HEK293 (cell line): Measurements from ENCODE around the gene NLRC4.
"Not testable (repeated sequence)": the region's sequence is repeated elsewhere in the genome, so short reads cannot be mapped to it uniquely, and the experiment has no call there.

Experiments used
- CTCF ChIA-PET: fragments of 350-600 bp; formaldehyde crosslinking; extraction: SDS; loops from one replicate; lab custom pipeline; 2021; ENCODE audit warnings: antibody characterized with exemption; lab: Yijun Ruan, JAX
- POLR2A ChIA-PET: fragments of 300-600 bp; formaldehyde crosslinking; extraction: SDS; loops from one replicate; lab custom pipeline; 2020; ENCODE audit warnings: antibody characterized with exemption, inconsistent platforms; lab: Yijun Ruan, JAX
- H3K27ac ChIP-seq: fragments of 200-500 bp; sonication (Bioruptor generic); 2 replicates; pipeline ENCODE4 v1.5.1; 2014; ENCODE audit warnings: low read depth, low read length, control low read depth, inconsistent platforms; ENCODE audit errors: extremely low read depth
- H3K36me3 ChIP-seq, 2 experiments: fragments of 200-500 bp in 1 of 2; sonication (Bioruptor generic) in 1 of 2; 1 replicate in 1 of 2; 2 replicates in 1 of 2; pipeline ENCODE4 v1.5.1; 2014 to 2017; ENCODE audit warnings: inconsistent platforms in 2 of 2, low read length in 2 of 2; ENCODE audit not compliant: control insufficient read depth in 2 of 2, insufficient read depth in 1 of 2
- H3K4me1 ChIP-seq: fragments of 200-500 bp; sonication (Bioruptor generic); 2 replicates; pipeline ENCODE4 v1.5.1; 2014; ENCODE audit warnings: mild to moderate bottlenecking, low read length, inconsistent platforms; ENCODE audit not compliant: control insufficient read depth, insufficient read depth
- H3K4me3 ChIP-seq: 2 replicates; pipeline ENCODE4 v1.5.1; 2011; ENCODE audit warnings: low read depth, mild to moderate bottlenecking, control low read depth, low read length, moderate library complexity
- H3K9me3 ChIP-seq: fragments of 200-500 bp; sonication (Bioruptor generic); 2 replicates; pipeline ENCODE4 v1.5.1; 2014; ENCODE audit warnings: low read depth, low read length, inconsistent platforms; ENCODE audit not compliant: control insufficient read depth, insufficient read depth
- FEZF1 ChIP-seq: fragments of 450-650 bp; formaldehyde crosslinking; IDR thresholded peaks from 2 replicates; pipeline ENCODE4 v1.5.1; 2016; ENCODE audit warnings: missing biosample characterization, missing genetic modification characterization
- GLI4 ChIP-seq: fragments of 450-650 bp; formaldehyde crosslinking; IDR thresholded peaks from 2 replicates; pipeline ENCODE4 v1.5.1; 2016; ENCODE audit warnings: missing biosample characterization, missing genetic modification characterization
- KLF16 ChIP-seq: fragments of 450-650 bp; formaldehyde crosslinking; IDR thresholded peaks from 2 replicates; pipeline ENCODE4 v1.5.1; 2017; ENCODE audit warnings: missing biosample characterization, missing genetic modification characterization
- KLF9 ChIP-seq: fragments of 450-650 bp; formaldehyde crosslinking; IDR thresholded peaks from 2 replicates; pipeline ENCODE4 v1.5.1; 2016; ENCODE audit warnings: missing biosample characterization, missing genetic modification characterization, low read depth
- SETDB1 ChIP-seq: IDR thresholded peaks from one replicate; pipeline ENCODE4 v1.6.1; 2017; ENCODE audit warnings: mild to moderate bottlenecking, low read length, moderate library complexity, mixed read lengths; ENCODE audit not compliant: insufficient read length
- ZBTB48 ChIP-seq: fragments of 450-650 bp; formaldehyde crosslinking; IDR thresholded peaks from 2 replicates; pipeline ENCODE4 v1.5.1; 2016; ENCODE audit warnings: missing biosample characterization, missing genetic modification characterization
- ZFHX2 ChIP-seq: fragments of 450-650 bp; formaldehyde crosslinking; conservative IDR thresholded peaks from 2 replicates; pipeline ENCODE4 v1.5.1; 2016; ENCODE audit warnings: missing biosample characterization, missing genetic modification characterization
- ZIC2 ChIP-seq: fragments of 450-650 bp; formaldehyde crosslinking; IDR thresholded peaks from 2 replicates; pipeline ENCODE4 v1.5.1; 2016; ENCODE audit warnings: missing biosample characterization, missing genetic modification characterization
- ZNF133 ChIP-seq: fragments of 450-650 bp; formaldehyde crosslinking; IDR thresholded peaks from 2 replicates; pipeline ENCODE4 v1.5.1; 2016; ENCODE audit warnings: missing biosample characterization, missing genetic modification characterization
- ZNF202 ChIP-seq: fragments of 450-650 bp; formaldehyde crosslinking; IDR thresholded peaks from 2 replicates; pipeline ENCODE4 v1.5.1; 2016; ENCODE audit warnings: missing biosample characterization, missing genetic modification characterization, borderline replicate concordance
- ZNF221 ChIP-seq: fragments of 450-650 bp; formaldehyde crosslinking; IDR thresholded peaks from 2 replicates; pipeline ENCODE4 v1.5.1; 2017; ENCODE audit warnings: missing biosample characterization, missing genetic modification characterization, borderline replicate concordance
- ZNF292 ChIP-seq: fragments of 450-650 bp; formaldehyde crosslinking; IDR thresholded peaks from 2 replicates; pipeline ENCODE4 v1.5.1; 2016; ENCODE audit warnings: low read depth, missing biosample characterization, missing genetic modification characterization, borderline replicate concordance
- ZNF335 ChIP-seq: fragments of 450-650 bp; formaldehyde crosslinking; conservative IDR thresholded peaks from 2 replicates; pipeline ENCODE4 v1.5.1; 2016; ENCODE audit warnings: missing biosample characterization, missing genetic modification characterization
- ZNF354C ChIP-seq: fragments of 450-650 bp; formaldehyde crosslinking; IDR thresholded peaks from 2 replicates; pipeline ENCODE4 v1.5.1; 2016; ENCODE audit warnings: missing biosample characterization, missing genetic modification characterization, low read depth, borderline replicate concordance
- ZNF544 ChIP-seq: fragments of 450-650 bp; formaldehyde crosslinking; IDR thresholded peaks from 2 replicates; pipeline ENCODE4 v1.5.0; 2017; ENCODE audit warnings: missing biosample characterization, missing genetic modification characterization
- ZNF558 ChIP-seq: fragments of 450-650 bp; formaldehyde crosslinking; IDR thresholded peaks from 2 replicates; pipeline ENCODE4 v1.5.1; 2016; ENCODE audit warnings: missing biosample characterization, missing genetic modification characterization
- ZNF596 ChIP-seq: fragments of 450-650 bp; IDR thresholded peaks from 2 replicates; pipeline ENCODE4 v1.5.0; 2018; ENCODE audit warnings: missing biosample characterization, mild to moderate bottlenecking, missing genetic modification characterization, moderate library complexity
- ZNF624 ChIP-seq: fragments of 450-650 bp; formaldehyde crosslinking; IDR thresholded peaks from 2 replicates; pipeline ENCODE4 v1.5.1; 2017; ENCODE audit warnings: missing biosample characterization, missing genetic modification characterization
- ZNF76 ChIP-seq: fragments of 450-650 bp; formaldehyde crosslinking; IDR thresholded peaks from 2 replicates; pipeline ENCODE4; 2016; ENCODE audit warnings: low read depth, missing biosample characterization, missing genetic modification characterization, borderline replicate concordance
- ZSCAN23 ChIP-seq: fragments of 450-650 bp; formaldehyde crosslinking; IDR thresholded peaks from 2 replicates; pipeline ENCODE4 v1.5.1; 2016; ENCODE audit warnings: missing biosample characterization, missing genetic modification characterization
- TF ChIP-seq, protein P1 (sequence below): fragments of 450-650 bp; formaldehyde crosslinking; IDR thresholded peaks from 2 replicates; pipeline ENCODE4 v1.5.1; 2017; ENCODE audit warnings: missing biosample characterization, mild to moderate bottlenecking, missing genetic modification characterization, moderate library complexity
- TF ChIP-seq, protein P2 (sequence below): fragments of 450-650 bp; formaldehyde crosslinking; IDR thresholded peaks from 2 replicates; pipeline ENCODE4 v1.5.1; 2016; ENCODE audit warnings: missing biosample characterization, missing genetic modification characterization
- TF ChIP-seq, protein P3 (sequence below): fragments of 450-650 bp; formaldehyde crosslinking; IDR thresholded peaks from 2 replicates; pipeline ENCODE4 v1.5.1; 2016; ENCODE audit warnings: missing biosample characterization, missing genetic modification characterization
- TF ChIP-seq, protein P4 (sequence below): fragments of 450-650 bp; formaldehyde crosslinking; IDR thresholded peaks from 2 replicates; pipeline ENCODE4 v1.5.1; 2016; ENCODE audit warnings: missing biosample characterization, missing genetic modification characterization

Gene NLRC4

DNA sequence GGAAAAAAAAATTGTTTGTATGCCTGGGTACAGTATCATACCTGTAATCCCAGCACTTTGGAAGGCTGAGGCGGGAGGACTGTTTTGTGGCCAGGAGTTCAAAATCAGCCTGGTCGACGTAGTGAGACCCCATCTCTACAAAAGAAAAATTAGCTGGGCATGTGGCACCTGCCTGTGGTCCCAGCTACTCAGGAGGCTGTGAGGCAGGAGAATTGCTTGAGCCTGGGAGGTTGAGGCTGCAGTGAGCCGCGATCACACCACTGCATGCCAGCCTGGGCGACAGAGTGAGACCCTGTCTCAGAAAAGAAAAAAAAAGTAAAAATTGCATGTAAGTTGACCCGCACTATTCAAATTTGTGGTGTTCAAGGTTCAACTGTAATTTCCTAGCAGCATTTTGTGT lies 45.9 kb upstream of the NLRC4 start (continued):
- TF ChIP-seq, protein P1, sequence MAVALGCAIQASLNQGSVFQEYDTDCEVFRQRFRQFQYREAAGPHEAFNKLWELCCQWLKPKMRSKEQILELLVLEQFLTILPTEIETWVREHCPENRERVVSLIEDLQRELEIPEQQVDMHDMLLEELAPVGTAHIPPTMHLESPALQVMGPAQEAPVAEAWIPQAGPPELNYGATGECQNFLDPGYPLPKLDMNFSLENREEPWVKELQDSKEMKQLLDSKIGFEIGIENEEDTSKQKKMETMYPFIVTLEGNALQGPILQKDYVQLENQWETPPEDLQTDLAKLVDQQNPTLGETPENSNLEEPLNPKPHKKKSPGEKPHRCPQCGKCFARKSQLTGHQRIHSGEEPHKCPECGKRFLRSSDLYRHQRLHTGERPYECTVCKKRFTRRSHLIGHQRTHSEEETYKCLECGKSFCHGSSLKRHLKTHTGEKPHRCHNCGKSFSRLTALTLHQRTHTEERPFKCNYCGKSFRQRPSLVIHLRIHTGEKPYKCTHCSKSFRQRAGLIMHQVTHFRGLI (tag by site-specific recombination) = no peak
- TF ChIP-seq, protein P2, sequence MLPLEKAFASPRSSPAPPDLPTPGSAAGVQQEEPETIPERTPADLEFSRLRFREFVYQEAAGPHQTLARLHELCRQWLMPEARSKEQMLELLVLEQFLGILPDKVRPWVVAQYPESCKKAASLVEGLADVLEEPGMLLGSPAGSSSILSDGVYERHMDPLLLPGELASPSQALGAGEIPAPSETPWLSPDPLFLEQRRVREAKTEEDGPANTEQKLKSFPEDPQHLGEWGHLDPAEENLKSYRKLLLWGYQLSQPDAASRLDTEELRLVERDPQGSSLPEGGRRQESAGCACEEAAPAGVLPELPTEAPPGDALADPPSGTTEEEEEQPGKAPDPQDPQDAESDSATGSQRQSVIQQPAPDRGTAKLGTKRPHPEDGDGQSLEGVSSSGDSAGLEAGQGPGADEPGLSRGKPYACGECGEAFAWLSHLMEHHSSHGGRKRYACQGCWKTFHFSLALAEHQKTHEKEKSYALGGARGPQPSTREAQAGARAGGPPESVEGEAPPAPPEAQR (tag by site-specific recombination) = no peak
- TF ChIP-seq ZNF292 (tag by site-specific recombination) (no peak), ZNF596 (no peak), ZNF624 (no peak), ZNF133 (tag by site-specific recombination) (no peak), ZNF335 (tag by site-specific recombination) (no peak), ZNF354C (no peak), GLI4 (tag by site-specific recombination) (no peak), KLF16 (tag by site-specific recombination) (no peak)
- TF ChIP-seq, all 188 proteins: peak for 0

DNA sequence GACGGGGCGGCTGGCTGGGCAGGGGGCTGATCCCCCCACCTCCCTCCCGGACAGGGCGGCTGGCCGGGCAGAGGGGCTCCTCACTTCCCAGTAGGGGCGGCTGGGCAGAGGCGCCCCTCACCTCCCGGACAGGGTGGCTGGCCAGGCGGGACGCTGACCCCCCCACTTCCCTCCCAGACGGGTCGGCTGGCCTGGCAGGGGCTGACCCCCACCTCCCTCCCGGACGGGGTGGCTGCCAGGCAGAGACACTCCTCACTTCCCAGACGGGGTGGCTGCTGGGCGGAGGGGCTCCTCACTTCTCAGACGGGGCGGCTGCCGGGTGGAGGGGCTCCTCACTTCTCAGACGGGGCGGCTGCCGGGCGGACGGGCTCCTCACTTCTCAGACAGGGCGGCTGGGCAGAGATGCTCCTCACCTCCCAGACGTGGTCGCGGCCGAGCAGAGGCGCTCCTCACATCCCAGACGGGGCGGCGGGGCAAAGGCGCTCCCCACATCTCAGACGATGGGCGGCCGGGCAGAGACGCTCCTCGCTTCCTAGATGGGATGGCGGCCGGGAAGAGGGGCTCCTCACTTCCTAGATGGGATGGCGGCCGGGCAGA lies 29.4 kb upstream of the NLRC4 start:
- H3K36me3 ChIP-seq = peaks cover 37% of the 10 kb centered on the region in 2 experiments
- POLR2A ChIA-PET, H3K9me3 ChIP-seq, H3K4me1 ChIP-seq, CTCF ChIA-PET, H3K27ac ChIP-seq, H3K4me3 ChIP-seq: not testable (repeated sequence)

DNA sequence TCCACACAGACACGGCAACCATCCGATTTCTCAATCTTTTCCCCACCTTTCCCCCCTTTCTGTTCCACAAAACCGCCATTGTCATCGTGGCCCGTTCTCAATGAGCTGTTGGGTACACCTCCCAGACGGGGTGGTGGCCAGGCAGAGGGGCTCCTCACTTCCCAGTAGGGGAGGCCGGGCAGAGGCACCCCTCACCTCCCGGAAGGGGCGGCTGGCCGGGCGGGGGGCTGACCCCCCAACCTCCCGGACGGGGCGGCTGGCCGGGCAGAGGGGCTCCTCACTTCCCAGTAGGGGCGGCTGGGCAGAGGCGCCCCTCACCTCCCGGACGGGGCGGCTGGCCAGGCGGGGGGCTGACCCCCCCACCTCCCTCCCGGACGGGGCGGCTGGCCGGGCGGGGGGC lies 28.8 kb upstream of the NLRC4 start:
- H3K4me1 ChIP-seq, H3K9me3 ChIP-seq, H3K4me3 ChIP-seq, POLR2A ChIA-PET, CTCF ChIA-PET, H3K27ac ChIP-seq: not testable (repeated sequence)
- H3K36me3 ChIP-seq = peaks cover 31 to 37% of the 10 kb centered on the region in 2 experiments

DNA sequence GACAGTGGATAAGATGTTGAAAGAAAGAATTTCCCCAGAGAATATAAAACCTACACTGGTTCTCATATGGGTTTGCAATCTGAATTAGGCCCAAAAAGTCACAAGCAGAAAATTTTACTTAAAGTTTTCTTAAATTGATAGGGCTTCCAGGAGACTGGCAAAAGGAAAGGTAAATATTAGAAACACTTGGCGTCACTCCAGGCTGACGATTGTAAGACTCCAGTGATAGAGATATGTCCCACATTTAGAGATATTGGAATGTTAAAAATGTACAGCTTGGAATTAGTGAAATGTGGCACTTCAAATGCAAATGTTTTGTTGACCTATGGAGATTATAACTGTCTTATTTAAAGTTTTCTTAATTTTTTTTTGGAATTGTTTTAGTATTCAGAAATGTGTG lies 27.1 kb upstream of the NLRC4 start:
- no peak for TF ChIP-seq KLF9
- no peak for TF ChIP-seq ZNF76 (tag by site-specific recombination)
- TF ChIP-seq ZNF221 = no peak
- TF ChIP-seq ZFHX2 (tag by site-specific recombination) = no peak
- no peak for TF ChIP-seq SETDB1
- no peak for TF ChIP-seq KLF16 (tag by site-specific recombination)
- no peak for TF ChIP-seq FEZF1 (tag by site-specific recombination)
- TF ChIP-seq ZNF202 (tag by site-specific recombination) = no peak
- no peak for TF ChIP-seq ZNF558 (tag by site-specific recombination)
- TF ChIP-seq, protein P3, sequence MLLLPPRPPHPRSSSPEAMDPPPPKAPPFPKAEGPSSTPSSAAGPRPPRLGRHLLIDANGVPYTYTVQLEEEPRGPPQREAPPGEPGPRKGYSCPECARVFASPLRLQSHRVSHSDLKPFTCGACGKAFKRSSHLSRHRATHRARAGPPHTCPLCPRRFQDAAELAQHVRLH (tag by site-specific recombination) = no peak
- no peak for TF ChIP-seq ZNF544 (tag by site-specific recombination)
- no peak for TF ChIP-seq ZIC2
- TF ChIP-seq ZSCAN23 (tag by site-specific recombination) = no peak
- TF ChIP-seq, protein P4, sequence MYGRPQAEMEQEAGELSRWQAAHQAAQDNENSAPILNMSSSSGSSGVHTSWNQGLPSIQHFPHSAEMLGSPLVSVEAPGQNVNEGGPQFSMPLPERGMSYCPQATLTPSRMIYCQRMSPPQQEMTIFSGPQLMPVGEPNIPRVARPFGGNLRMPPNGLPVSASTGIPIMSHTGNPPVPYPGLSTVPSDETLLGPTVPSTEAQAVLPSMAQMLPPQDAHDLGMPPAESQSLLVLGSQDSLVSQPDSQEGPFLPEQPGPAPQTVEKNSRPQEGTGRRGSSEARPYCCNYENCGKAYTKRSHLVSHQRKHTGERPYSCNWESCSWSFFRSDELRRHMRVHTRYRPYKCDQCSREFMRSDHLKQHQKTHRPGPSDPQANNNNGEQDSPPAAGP (tag by site-specific recombination) = no peak
- TF ChIP-seq ZBTB48 = no peak
- POLR2A ChIA-PET = no interaction called here
- CTCF ChIA-PET = no interaction called here
- 0 out of 2 replicates have a peak, but pooled peaks cover 7% of the 10 kb centered on the region for H3K4me1 ChIP-seq
- H3K27ac ChIP-seq = no peak overlapping the region
- H3K36me3 ChIP-seq = peaks cover 23 to 33% of the 10 kb centered on the region in 2 experiments
- H3K9me3 ChIP-seq = no peaks in the 10 kb centered on the region
- no peak overlapping the region for H3K4me3 ChIP-seq
